Endothelial cell of umbilical vein (primary cell): ENCODE data around the gene C1RL. TPM values are rescaled to one million over a fixed set of nuclear protein-coding genes. Genes with fewer than 3 reads are reported as not detected.

Experiments used
- BruUV-seq: library from RNA; stranded (reverse); fragments of 400-500 nt; replicated peaks from 2 replicates; lab custom pipeline; 2021; lab: Mats Ljungman, UMichigan
- CTCF ChIA-PET: fragments of 300-600, 350-600 bp; sonication (Branson Sonifier 250); formaldehyde crosslinking; loops from one replicate; lab custom pipeline; 2021; ENCODE audit warnings: antibody characterized with exemption, inconsistent platforms; lab: Charles Lee
- POLR2A ChIA-PET: fragments of 300-600, 350-600 bp; sonication (Branson Sonifier 250); formaldehyde crosslinking; loops from one replicate; lab custom pipeline; 2021; ENCODE audit warnings: antibody characterized with exemption, inconsistent platforms; lab: Charles Lee
- DNase-seq: peaks from one replicate; pipeline ENCODE4 v3.0.0-alpha.2; 2011; ENCODE audit warnings: low read depth, low spot score
- FAIRE-seq: peaks from 2 replicates; lab custom pipeline; 2011; peaks lifted over from hg19 to GRCh38; lab: Jason Lieb, UNC
- H2AFZ ChIP-seq: 2 replicates; pipeline ENCODE4 v1.6.0; 2012; ENCODE audit warnings: low read depth, low read length, control low read depth, inconsistent platforms
- H3K27ac ChIP-seq: 2 replicates; pipeline ENCODE4 v1.5.1; 2011; ENCODE audit warnings: low read depth, mild to moderate bottlenecking, control low read depth, low read length, moderate library complexity; ENCODE audit not compliant: insufficient read depth
- H3K27me3 ChIP-seq, 2 experiments: 2 replicates each; pipeline versions ENCODE4 v1.6.0 to v1.6.1; 2011; ENCODE audit warnings: low read length in 2 of 2, mixed read lengths in 1 of 2; ENCODE audit not compliant: control insufficient read depth in 2 of 2, insufficient read depth in 2 of 2
- H3K36me3 ChIP-seq, 2 experiments: 2 replicates in 1 of 2; 3 replicates in 1 of 2; pipeline ENCODE4 v1.5.1; 2011; ENCODE audit warnings: low read length in 2 of 2, mild to moderate bottlenecking in 1 of 2, moderate library complexity in 1 of 2; ENCODE audit not compliant: control insufficient read depth in 2 of 2, insufficient read depth in 2 of 2; ENCODE audit errors: extremely low read depth in 1 of 2
- H3K4me1 ChIP-seq: 3 replicates; pipeline ENCODE4 v1.5.1; 2011; ENCODE audit warnings: mild to moderate bottlenecking, low read length; ENCODE audit not compliant: control insufficient read depth, insufficient read depth; ENCODE audit errors: extremely low read depth
- H3K4me2 ChIP-seq: 2 replicates; pipeline ENCODE4 v1.6.1; 2011; ENCODE audit warnings: low read length, control low read depth, mixed read lengths; ENCODE audit not compliant: insufficient read depth
- H3K4me3 ChIP-seq, 3 experiments: fragments of 200-600 bp in 1 of 3; sonication (generic), shearing (Covaris generic) in 1 of 3; replicated peaks in 1 of 3; 2 replicates each; pipeline ENCODE4 v1.5.1; 2011 to 2016; ENCODE audit warnings: control low read depth in 3 of 3, low read length in 3 of 3, mild to moderate bottlenecking in 2 of 3, inconsistent platforms in 1 of 3, low read depth in 1 of 3, moderate library complexity in 1 of 3; ENCODE audit not compliant: insufficient read depth in 1 of 3
- H3K79me2 ChIP-seq: 2 replicates; pipeline ENCODE4 v1.6.0; 2012; ENCODE audit warnings: low read length, inconsistent platforms; ENCODE audit not compliant: control insufficient read depth, insufficient read depth
- H3K9ac ChIP-seq: replicated peaks from 2 replicates; pipeline ENCODE3; 2011; ENCODE audit warnings: low read length, control low read depth; ENCODE audit not compliant: insufficient read depth; ENCODE audit errors: extremely low read depth
- H3K9me1 ChIP-seq: replicated peaks from 3 replicates; pipeline ENCODE4 v1.6.0; 2011; ENCODE audit warnings: mild to moderate bottlenecking, low read length; ENCODE audit not compliant: control insufficient read depth, insufficient read depth; ENCODE audit errors: extremely low read depth
- H3K9me3 ChIP-seq: replicated peaks from 2 replicates; pipeline ENCODE4 v1.5.1; 2012; ENCODE audit warnings: low read length, inconsistent platforms; ENCODE audit not compliant: control insufficient read depth, insufficient read depth
- H4K20me1 ChIP-seq: replicated peaks from 2 replicates; pipeline ENCODE3; 2011; ENCODE audit warnings: mild to moderate bottlenecking, low read length; ENCODE audit not compliant: control insufficient read depth, insufficient read depth; ENCODE audit errors: extremely low read depth
- EZH2 ChIP-seq: IDR thresholded peaks from 2 replicates; pipeline ENCODE4 v1.6.1; 2012; ENCODE audit warnings: borderline replicate concordance, low read depth, mild to moderate bottlenecking, moderate library complexity, low read length, inconsistent platforms; ENCODE audit not compliant: severe bottlenecking
- FOS ChIP-seq: IDR thresholded peaks from 2 replicates; pipeline ENCODE4 v1.6.1; 2011; ENCODE audit warnings: mild to moderate bottlenecking, low read length, moderate library complexity, borderline replicate concordance; ENCODE audit not compliant: insufficient read depth
- GATA2 ChIP-seq: IDR thresholded peaks from 2 replicates; pipeline ENCODE4 v1.7.0; 2011; ENCODE audit warnings: low read depth, mild to moderate bottlenecking, moderate library complexity, mixed read lengths, low read length; ENCODE audit not compliant: insufficient read length, insufficient read depth
- JUN ChIP-seq: IDR thresholded peaks from 2 replicates; pipeline ENCODE4 v1.6.1; 2011; ENCODE audit warnings: borderline replicate concordance, low read depth; ENCODE audit not compliant: insufficient read length, insufficient read depth
- MAX ChIP-seq: IDR thresholded peaks from 2 replicates; pipeline ENCODE4 v1.6.1; 2011; ENCODE audit not compliant: insufficient read depth, insufficient read length
- MYC ChIP-seq: IDR thresholded peaks from one replicate; pipeline ENCODE4 v1.6.1; 2011; ENCODE audit warnings: mild to moderate bottlenecking, low read depth, low read length
- POLR2A ChIP-seq: IDR thresholded peaks from 2 replicates; pipeline ENCODE4 v1.6.1; 2012; ENCODE audit warnings: low read depth, mild to moderate bottlenecking, control low read depth, low read length
- POLR2AphosphoS5 ChIP-seq: IDR thresholded peaks from 2 replicates; pipeline ENCODE4 v1.6.1; 2012; ENCODE audit warnings: low read depth, mild to moderate bottlenecking, control low read depth, low read length, moderate library complexity; ENCODE audit not compliant: insufficient read depth
- dilution Hi-C: fragments of 300-500 bp; cut with MboI; formaldehyde crosslinking; loops from one replicate; pipeline ENCODE4 v1.15.0; 2019; ENCODE audit warnings: low sequenced_read_pairs; ENCODE audit not compliant: extremely low pct_ligation_motif_present
- intact Hi-C: fragments of 100-400 bp; cut with micrococcal nuclease; formaldehyde crosslinking; loops from one replicate; pipeline ENCODE4 v1.10.0; 2022
- polyA plus RNA-seq, 4 experiments: library from polyadenylated mRNA; depleted of rRNA in 3 of 4; stranded (reverse) in 3 of 4; unstranded in 1 of 4; fragments of >200 nt; gene quantifications; 2 replicates each; pipeline versions ENCODE4 v1.2.1 to v1.2.3, GENCODE V29; 2011 to 2012; ENCODE audit warnings: missing spikeins in 1 of 4
- total RNA-seq: library from RNA; stranded (reverse); gene quantifications from 2 replicates; pipeline ENCODE4 v1.2.3, GENCODE V29; 2021
- TF ChIP-seq, protein P1 (sequence below), 2 donors: IDR thresholded peaks; 1 replicate in 1 of 2; 2 replicates in 1 of 2; pipeline ENCODE4 v1.5.1; 2011; ENCODE audit warnings: low read length in 2 of 2, mild to moderate bottlenecking in 2 of 2, moderate library complexity in 2 of 2, control low read depth in 1 of 2, inconsistent platforms in 1 of 2, low read depth in 1 of 2; ENCODE audit not compliant: insufficient read depth in 1 of 2; ENCODE audit errors: extremely low read depth in 1 of 2

C1RL gene
- total and polyA plus RNA-seq, 2 donors (not counting 3 experiments of a cell fraction or from before 2014, with no cell fraction given): 20.9 to 25.0 TPM

GRCh38 chr12:7157391-7157790, 48.4 kb upstream of the C1RL start:
- FAIRE-seq (no peak), DNase-seq (no peak)
- H3K4me2 ChIP-seq: no peak overlapping the region
- H3K79me2 ChIP-seq: no peaks in the 10 kb centered on the region
- dilution Hi-C loops: no loop called here
- H3K9me3 ChIP-seq: no peaks in the 10 kb centered on the region
- H3K36me3 ChIP-seq: peaks cover 0 to 8% of the 10 kb centered on the region in 2 experiments
- no peaks in the 10 kb centered on the region for H3K4me1 ChIP-seq
- H4K20me1 ChIP-seq: no peaks in the 10 kb centered on the region
- H3K9ac ChIP-seq: no peak overlapping the region
- BruUV-seq: no TSS peak
- POLR2A ChIA-PET: no interaction called here
- no peak overlapping the region for H3K27ac ChIP-seq
- TF ChIP-seq EZH2 (no peak), POLR2A (no peak), JUN (no peak), GATA2 (no peak), MYC (no peak), POLR2AphosphoS5 (no peak), FOS (no peak), MAX (no peak)
- TF ChIP-seq, protein P1, sequence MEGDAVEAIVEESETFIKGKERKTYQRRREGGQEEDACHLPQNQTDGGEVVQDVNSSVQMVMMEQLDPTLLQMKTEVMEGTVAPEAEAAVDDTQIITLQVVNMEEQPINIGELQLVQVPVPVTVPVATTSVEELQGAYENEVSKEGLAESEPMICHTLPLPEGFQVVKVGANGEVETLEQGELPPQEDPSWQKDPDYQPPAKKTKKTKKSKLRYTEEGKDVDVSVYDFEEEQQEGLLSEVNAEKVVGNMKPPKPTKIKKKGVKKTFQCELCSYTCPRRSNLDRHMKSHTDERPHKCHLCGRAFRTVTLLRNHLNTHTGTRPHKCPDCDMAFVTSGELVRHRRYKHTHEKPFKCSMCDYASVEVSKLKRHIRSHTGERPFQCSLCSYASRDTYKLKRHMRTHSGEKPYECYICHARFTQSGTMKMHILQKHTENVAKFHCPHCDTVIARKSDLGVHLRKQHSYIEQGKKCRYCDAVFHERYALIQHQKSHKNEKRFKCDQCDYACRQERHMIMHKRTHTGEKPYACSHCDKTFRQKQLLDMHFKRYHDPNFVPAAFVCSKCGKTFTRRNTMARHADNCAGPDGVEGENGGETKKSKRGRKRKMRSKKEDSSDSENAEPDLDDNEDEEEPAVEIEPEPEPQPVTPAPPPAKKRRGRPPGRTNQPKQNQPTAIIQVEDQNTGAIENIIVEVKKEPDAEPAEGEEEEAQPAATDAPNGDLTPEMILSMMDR (IDR thresholded peaks at IDR 0.05; ENCODE audit: extremely low read depth in 1 of 2, insufficient read depth in 1 of 2, low read depth in 1 of 2, low read length in 2 of 2): no peak
- intact Hi-C loops: no loop called here
- CTCF ChIA-PET: interaction anchor here (1.7 kb wide), 1 partner anchor 15 kb away, joined by 5 read pairs; no protein-coding TSS in a partner anchor
- no peaks in the 10 kb centered on the region for H3K9me1 ChIP-seq
- no peak overlapping the region for H3K4me3 ChIP-seq
- peaks cover 2% of the 10 kb centered on the region in 2 experiments for H3K27me3 ChIP-seq
- H2AFZ ChIP-seq: no peak overlapping the region
